B cell (primary cell): ENCODE results near the gene TMEM213. TPM values are rescaled to one million over a fixed set of nuclear protein-coding genes. Genes with fewer than 3 reads are reported as not detected.

Source experiments
- ATAC-seq: fragments of 200-7000 bp; cut with Tn5 transposase; one replicate; pipeline ENCODE4 v1.10.0; 2021; ENCODE audit warnings: low read depth, mild to moderate bottlenecking, moderate number of reproducible peaks, moderate library complexity
- CTCF ChIA-PET: fragments of 350-600 bp; sonication (Branson Sonifier 250); formaldehyde crosslinking; loops from one replicate; lab custom pipeline; 2021; ENCODE audit warnings: antibody characterized with exemption, inconsistent platforms; lab: Charles Lee
- POLR2A ChIA-PET: fragments of 350-600 bp; sonication (Branson Sonifier 250); formaldehyde crosslinking; loops from one replicate; lab custom pipeline; 2021; ENCODE audit warnings: antibody characterized with exemption; lab: Charles Lee
- DNase-seq: peaks from one replicate; pipeline ENCODE4 v3.0.0; 2013
- H2AFZ ChIP-seq: 2 replicates; pipeline ENCODE4 v1.6.1; 2012; ENCODE audit warnings: mild to moderate bottlenecking, low read depth, low read length; ENCODE audit not compliant: insufficient read depth, poor library complexity, severe bottlenecking
- H3K27ac ChIP-seq, 2 donors: 1 replicate in 1 of 2; 2 replicates in 1 of 2; pipeline ENCODE4 v1.5.1; 2012 to 2013; ENCODE audit warnings: low read length in 2 of 2, mild to moderate bottlenecking in 2 of 2, moderate library complexity in 1 of 2
- H3K27me3 ChIP-seq, 4 experiments: fragments of 200-600 bp in 1 of 4; sonication (generic) in 1 of 4; replicated peaks in 1 of 4; 1 replicate in 2 of 4; 2 replicates in 2 of 4; pipeline versions ENCODE4 v1.6.1 to v1.7.0; 2013 to 2016; ENCODE audit warnings: low read length in 3 of 4, mild to moderate bottlenecking in 2 of 4, mixed read lengths in 1 of 4, moderate library complexity in 1 of 4; ENCODE audit not compliant: insufficient read depth in 4 of 4, control insufficient read depth in 3 of 4; ENCODE audit errors: control extremely low read depth in 1 of 4
- H3K36me3 ChIP-seq, 2 experiments: replicated peaks in 1 of 2; 1 replicate in 1 of 2; 2 replicates in 1 of 2; pipeline versions ENCODE4 v1.6.1 to v1.7.1; 2013; ENCODE audit warnings: low read length in 1 of 2; ENCODE audit not compliant: insufficient read depth in 2 of 2, control insufficient read depth in 1 of 2; ENCODE audit errors: control extremely low read depth in 1 of 2, extremely low read depth in 1 of 2
- H3K4me1 ChIP-seq, 2 donors: fragments of 200-600 bp in 1 of 2; sonication (generic) in 1 of 2; 1 replicate in 1 of 2; 2 replicates in 1 of 2; pipeline versions ENCODE4 v1.5.1 to v1.6.1; 2013 to 2017; ENCODE audit warnings: low read length in 2 of 2; ENCODE audit not compliant: control insufficient read depth in 2 of 2, insufficient read depth in 2 of 2
- H3K4me2 ChIP-seq: replicated peaks from 2 replicates; pipeline ENCODE3; 2012; ENCODE audit warnings: mild to moderate bottlenecking, low read depth, low read length; ENCODE audit not compliant: poor library complexity, severe bottlenecking
- H3K4me3 ChIP-seq, 5 experiments: fragments of 200-600 bp in 1 of 5; sonication (generic) in 1 of 5; 1 replicate in 3 of 5; 2 replicates in 2 of 5; pipeline versions ENCODE4 v1.5.1 to v1.7.0; 2011 to 2016; ENCODE audit warnings: low read length in 4 of 5, mild to moderate bottlenecking in 4 of 5, low read depth in 2 of 5, control low read depth in 1 of 5, moderate library complexity in 1 of 5; ENCODE audit not compliant: insufficient read depth in 1 of 5; ENCODE audit errors: control extremely low read depth in 1 of 5, extremely low read depth in 1 of 5
- H3K79me2 ChIP-seq: fragments of 200-600 bp; sonication (generic); one replicate; pipeline ENCODE4 v1.6.0; 2016; ENCODE audit warnings: low read length; ENCODE audit not compliant: control insufficient read depth, insufficient read depth
- H3K9ac ChIP-seq: fragments of 200-600 bp; sonication (generic); 2 replicates; pipeline ENCODE4 v1.6.1; 2017; ENCODE audit warnings: mild to moderate bottlenecking, low read length, moderate library complexity
- H3K9me3 ChIP-seq, 3 donors: one replicate each; pipeline versions ENCODE4 v1.6.1 to v1.7.1; 2013; ENCODE audit warnings: low read length in 2 of 3; ENCODE audit not compliant: control insufficient read depth in 2 of 3, insufficient read depth in 1 of 3; ENCODE audit errors: control extremely low read depth in 1 of 3
- H4K20me1 ChIP-seq: 2 replicates; pipeline ENCODE4 v1.6.0; 2012; ENCODE audit warnings: mild to moderate bottlenecking, low read length; ENCODE audit not compliant: insufficient read depth, control insufficient read depth, poor library complexity, severe bottlenecking
- H3K27ac Mint-ChIP-seq: one replicate; pipeline ENCODE4 v1.8.0; 2021; ENCODE audit warnings: mixed read lengths
- H3K27me3 Mint-ChIP-seq: one replicate; pipeline ENCODE4 v1.8.0; 2021; ENCODE audit warnings: mixed read lengths
- H3K4me1 Mint-ChIP-seq: one replicate; pipeline ENCODE4 v1.8.0; 2021; ENCODE audit warnings: mixed read lengths
- H3K4me3 Mint-ChIP-seq: one replicate; pipeline ENCODE4 v1.8.0; 2021; ENCODE audit warnings: mixed read lengths
- H3K9me3 Mint-ChIP-seq: one replicate; pipeline ENCODE4 v1.8.0; 2022; ENCODE audit warnings: mixed read lengths; ENCODE audit not compliant: insufficient read depth
- CTCF ChIP-seq: fragments of 200-600 bp; IDR thresholded peaks from one replicate; pipeline ENCODE4 v1.8.0; 2022; ENCODE audit warnings: antibody characterized with exemption, mild to moderate bottlenecking
- EZH2 ChIP-seq: IDR thresholded peaks from 2 replicates; pipeline ENCODE4 v1.6.1; 2012; ENCODE audit warnings: borderline replicate concordance, low read depth, mild to moderate bottlenecking, moderate library complexity, low read length; ENCODE audit not compliant: insufficient read depth, poor library complexity, severe bottlenecking
- WGBS: methylation state at CpG from one replicate; pipeline ENCODE4 v1.1.5; 2013; ENCODE audit warnings: missing lambda C conversion rate; ENCODE audit not compliant: insufficient coverage; 5-methylcytosine and 5-hydroxymethylcytosine counted together
- intact Hi-C: fragments of 100-400 bp; cut with micrococcal nuclease; formaldehyde crosslinking; loops from one replicate; pipeline ENCODE4 v1.10.0; 2022
- polyA plus RNA-seq: library from polyadenylated mRNA; depleted of rRNA; stranded (reverse); fragments of >200 nt; gene quantifications from 2 replicates; pipeline ENCODE4 v1.2.3, GENCODE V29; 2012
- total RNA-seq, 2 donors: library from RNA; stranded (reverse); fragments of 120-200 nt in 1 of 2; gene quantifications; 1 replicate in 1 of 2; 2 replicates in 1 of 2; pipeline versions ENCODE4 v1.2.3 to v1.2.4, GENCODE V29; 2013 to 2022

TMEM213 gene
- total and polyA plus RNA-seq, 2 donors (not counting 1 experiment from before 2014, with no cell fraction given) = not detected

DNA sequence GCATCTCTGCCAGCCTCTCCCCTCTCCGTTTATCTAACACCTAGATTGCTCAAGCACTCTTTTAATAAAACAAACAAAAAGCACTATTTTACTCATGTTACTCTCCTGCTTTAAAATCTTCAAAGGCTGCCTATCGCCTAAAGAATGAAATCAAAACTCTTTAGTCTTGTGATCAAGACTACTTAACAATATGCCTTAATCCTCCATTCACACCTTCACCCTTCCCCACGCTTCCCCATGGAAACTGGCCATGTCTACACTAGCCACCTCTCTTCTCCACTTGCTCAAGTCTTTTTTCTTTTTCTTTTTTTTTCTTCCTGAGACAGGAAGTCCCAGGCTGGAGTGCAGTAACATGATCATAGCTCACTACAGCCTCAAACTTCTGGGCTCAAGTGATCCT, 47.8 kb upstream of the TMEM213 start:
- ATAC-seq (no peak), DNase-seq (no peak)
- Histone ChIP-seq H3K9me3 (peaks cover 0 to 9% (median 0%) of the 10 kb centered on the region in 3 donors), H3K27me3 (no peaks in the 10 kb centered on the region), H3K79me2 (no peaks in the 10 kb centered on the region), H4K20me1 (no peaks in the 10 kb centered on the region), H3K36me3 (no peaks in the 10 kb centered on the region), H3K4me2 (no peak overlapping the region), H2AFZ (no peak overlapping the region), H3K4me1 (peaks cover 0 to 2% of the 10 kb centered on the region in 2 donors), H3K27ac (no peak overlapping the region), H3K9ac (no peak overlapping the region), H3K4me3 (no peak overlapping the region)
- Mint-ChIP-seq H3K9me3 (no peaks in the 10 kb centered on the region), H3K4me3 (no peak overlapping the region), H3K4me1 (no peaks in the 10 kb centered on the region), H3K27me3 (peaks cover 8% of the 10 kb centered on the region), H3K27ac (no peak overlapping the region)
- TF ChIP-seq EZH2 = no peak
- TF ChIP-seq CTCF = no peak
- intact Hi-C loops = no loop called here
- CTCF ChIA-PET = no interaction called here
- POLR2A ChIA-PET = no interaction called here
- WGBS = 94% methylated on average over 3 of the region's 3 CpGs

DNA sequence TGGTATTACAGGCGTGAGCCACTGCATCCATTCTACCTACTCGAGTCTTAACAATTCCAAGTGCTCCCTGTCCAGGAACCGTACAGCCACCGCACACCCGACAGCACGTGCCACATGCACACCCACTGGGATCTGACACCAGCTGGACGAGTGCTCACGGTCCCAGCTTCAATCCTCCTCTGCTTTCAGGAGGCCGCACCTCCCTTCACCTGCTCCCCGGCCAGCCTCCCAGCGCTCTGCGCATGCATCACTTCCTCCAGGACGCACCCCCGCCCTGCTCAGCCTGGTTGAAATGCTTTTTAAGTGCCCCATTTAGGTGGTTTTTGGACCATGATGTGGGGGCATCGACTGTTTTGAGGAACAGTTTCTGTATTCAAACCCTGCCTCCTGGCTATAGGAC, 47.3 kb upstream of the TMEM213 start:
- no peak overlapping the region for H3K9ac ChIP-seq
- Mint-ChIP-seq H3K4me1 (no peaks in the 10 kb centered on the region), H3K27me3 (peaks cover 8% of the 10 kb centered on the region), H3K4me3 (no peak overlapping the region), H3K27ac (no peak overlapping the region), H3K9me3 (no peaks in the 10 kb centered on the region)
- H3K4me2 ChIP-seq = no peak overlapping the region
- ChIA-PET CTCF (no interaction called here), POLR2A (no interaction called here)
- H3K36me3 ChIP-seq = no peaks in the 10 kb centered on the region
- peaks cover 0 to 9% (median 0%) of the 10 kb centered on the region in 3 donors for H3K9me3 ChIP-seq
- intact Hi-C loops = no loop called here
- TF ChIP-seq EZH2 = no peak
- TF ChIP-seq CTCF = no peak
- no peaks in the 10 kb centered on the region for H3K27me3 ChIP-seq
- no peaks in the 10 kb centered on the region for H4K20me1 ChIP-seq
- peaks cover 0 to 2% of the 10 kb centered on the region in 2 donors for H3K4me1 ChIP-seq
- H2AFZ ChIP-seq = no peak overlapping the region
- H3K79me2 ChIP-seq = no peaks in the 10 kb centered on the region
- no peak for DNase-seq
- ATAC-seq = no peak
- 94% methylated on average over 14 of the region's 15 CpGs for WGBS
- no peak overlapping the region for H3K4me3 ChIP-seq
- H3K27ac ChIP-seq = no peak overlapping the region
